ENCODE data around the gene SFI1.
"Not testable (repeated sequence)": the region's sequence is repeated elsewhere in the genome, so short reads cannot be mapped to it uniquely, and the experiment has no call there.

Gene SFI1

DNA sequence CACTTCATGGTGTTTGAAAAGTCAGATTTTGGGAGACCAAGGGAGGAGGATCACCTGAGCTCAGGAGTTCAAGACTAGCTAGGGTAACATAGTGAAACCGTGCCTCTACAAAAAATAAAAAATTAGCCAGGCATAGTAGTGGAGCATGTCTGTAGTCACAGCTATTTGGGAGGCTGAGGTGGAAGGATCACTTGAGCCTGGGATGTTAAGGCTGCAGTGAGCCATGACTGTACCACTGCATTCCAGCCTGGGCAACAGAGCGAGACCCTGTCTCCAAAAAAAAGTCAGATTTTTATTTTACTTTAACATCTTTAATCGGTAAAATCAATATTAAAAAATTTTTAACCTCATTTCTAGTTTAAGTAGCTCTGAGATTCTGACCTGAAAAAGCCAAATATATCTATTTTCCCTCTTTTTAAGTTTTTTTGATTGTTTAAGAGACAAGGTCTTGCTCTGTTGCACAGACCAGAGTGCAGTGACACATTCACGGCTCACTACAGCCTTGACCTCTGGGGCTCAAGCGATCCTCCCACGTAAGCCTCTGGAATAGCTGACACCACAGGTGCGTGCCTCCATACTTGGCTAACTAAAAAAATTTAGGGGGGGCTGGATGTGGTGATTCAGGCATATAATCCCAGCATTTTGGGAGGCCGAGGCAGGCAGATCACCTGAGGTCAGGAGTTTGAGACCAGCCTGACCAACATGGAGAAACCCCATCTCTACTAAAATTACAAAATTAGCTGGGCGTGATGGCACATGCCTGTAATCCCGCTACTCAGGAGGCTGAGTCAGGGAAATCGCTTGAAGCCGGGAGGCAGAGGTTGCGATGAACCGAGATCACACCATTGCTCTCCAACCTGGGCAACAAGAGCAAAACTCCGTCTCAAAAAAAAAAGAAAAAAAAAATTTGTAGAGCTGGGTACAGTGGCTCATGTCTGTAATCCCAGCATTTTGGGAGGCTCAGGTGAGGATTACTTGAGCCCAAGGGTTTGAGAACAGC is 48.4 kb downstream of the SFI1 start:
- DNase-seq, result no peak

GRCh38 chr22:31550871-31551370 is 54.6 kb downstream of the SFI1 start:
- no peak for DNase-seq

- peak; percentile 42 for DNase-seq
Measured at GRCh38 chr22:31556627-31557203, 60.4 kb downstream of the SFI1 start.

DNA sequence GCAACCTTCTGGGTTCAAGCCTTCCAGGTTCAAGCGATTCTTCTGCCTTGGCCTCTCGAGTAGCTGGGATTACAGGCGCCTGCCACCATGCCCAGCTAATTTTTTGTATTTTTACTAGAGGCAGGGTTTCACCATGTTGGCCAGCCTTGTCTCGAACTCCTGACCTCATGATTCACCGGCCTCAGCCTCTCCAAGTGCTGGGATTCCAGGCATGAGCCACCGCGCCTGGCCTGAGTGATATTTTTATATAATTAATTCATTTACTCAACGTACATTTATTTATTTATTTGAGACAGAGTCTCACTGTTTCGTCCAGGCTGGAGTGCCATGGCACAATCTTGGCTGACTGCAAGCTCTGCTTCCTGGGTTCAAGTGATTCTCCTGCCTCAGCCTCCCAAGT is 62.2 kb downstream of the SFI1 start:
- DNase-seq, result not testable (repeated sequence)

DNA sequence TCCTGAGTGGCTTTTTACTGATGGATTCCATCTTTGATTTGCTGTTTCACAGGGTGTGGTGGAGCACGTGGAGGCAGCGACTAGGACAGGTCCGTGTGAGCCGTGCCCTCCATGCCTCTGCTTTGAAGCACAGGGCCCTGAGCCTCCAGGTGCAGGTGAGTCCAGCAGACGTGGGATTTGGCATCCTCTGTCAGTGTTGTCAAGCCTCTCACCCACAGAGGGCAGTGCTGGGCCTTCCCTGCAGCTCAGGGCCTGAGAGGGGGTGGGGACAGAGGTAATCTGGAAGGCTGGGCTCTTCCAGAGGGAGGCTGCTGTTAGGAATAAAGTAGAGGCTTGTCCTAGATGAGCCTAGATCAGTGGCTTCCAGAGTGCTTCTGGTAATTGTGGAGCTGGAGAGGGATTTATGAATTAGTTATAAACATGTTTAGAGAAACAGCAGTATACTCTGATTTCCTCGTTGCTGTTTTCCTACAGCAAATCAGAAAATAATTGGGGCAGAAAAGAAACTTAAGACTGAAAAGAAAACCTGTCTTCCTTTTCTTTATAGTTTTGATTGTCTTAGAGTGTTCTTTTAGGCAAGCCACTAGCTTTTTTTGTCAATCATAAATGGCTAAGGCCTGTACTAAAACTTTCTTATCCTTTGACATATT is 65.0 kb downstream of the SFI1 start:
- peak; percentile 67 for DNase-seq

GRCh38 chr22:31561970-31562369 is 65.6 kb downstream of the SFI1 start:
- no peak for DNase-seq

GRCh38 chr22:31566484-31566883 is 70.1 kb downstream of the SFI1 start:
- no peak for DNase-seq

DNA sequence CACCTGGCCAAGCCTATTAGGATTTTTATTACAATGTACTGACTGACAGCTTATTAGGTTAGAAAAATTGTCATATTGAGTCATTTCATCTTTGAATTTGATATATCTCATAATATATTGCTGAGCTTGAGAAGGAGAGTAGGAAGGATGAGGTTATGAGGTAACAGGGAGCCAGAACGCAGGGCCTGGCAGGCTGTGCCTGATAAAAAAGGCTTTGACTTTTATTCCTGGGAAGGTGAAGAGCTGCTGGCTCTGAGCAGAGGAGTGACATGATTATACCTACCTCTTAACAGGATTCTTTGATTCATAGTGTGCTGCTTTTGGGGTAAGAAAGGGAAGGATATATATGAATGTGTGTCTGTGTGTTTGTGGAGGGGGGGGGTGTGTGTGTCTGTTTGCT is 70.9 kb downstream of the SFI1 start:
- no peak for DNase-seq

DNA sequence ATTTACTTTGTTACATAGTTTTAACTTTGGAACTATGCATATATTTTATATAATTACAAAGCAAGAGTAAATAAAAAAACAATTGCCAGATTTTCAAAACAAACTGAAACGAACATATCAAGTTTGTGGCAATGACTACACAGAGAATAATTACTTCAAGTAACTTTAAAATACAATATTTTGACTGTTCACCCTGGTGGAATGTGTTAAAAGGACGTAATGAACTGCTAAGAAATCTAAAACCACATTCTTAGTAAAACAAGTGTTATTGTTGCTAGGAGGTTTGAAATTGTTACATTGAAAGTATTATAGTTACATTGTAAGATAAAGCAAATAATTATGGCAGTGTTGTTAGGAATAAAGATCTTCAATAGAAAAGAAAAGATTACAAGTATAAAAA is 71.4 kb downstream of the SFI1 start:
- no peak for DNase-seq

- peak; percentile 64 for DNase-seq
Measured at GRCh38 chr22:31569126-31569525, 72.8 kb downstream of the SFI1 start.

DNA sequence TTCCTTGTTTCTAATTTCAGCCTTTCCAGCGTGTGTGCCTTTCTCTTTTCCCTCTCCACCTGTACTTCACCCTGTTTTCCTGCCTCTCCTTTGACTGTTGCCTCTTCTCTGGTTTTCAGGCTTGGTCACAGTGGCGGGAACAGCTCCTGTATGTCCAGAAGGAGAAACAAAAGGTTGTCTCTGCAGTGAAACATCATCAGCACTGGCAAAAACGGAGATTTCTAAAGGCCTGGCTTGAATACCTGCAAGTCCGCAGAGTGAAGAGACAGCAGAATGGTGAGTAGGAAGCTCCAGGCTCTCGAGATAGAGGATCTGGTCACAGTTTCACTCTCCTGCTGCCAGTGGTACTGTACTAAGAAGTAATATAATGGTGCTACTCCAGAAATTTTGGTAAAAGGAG is 76.6 kb downstream of the SFI1 start:
- DNase-seq, result no peak

DNA sequence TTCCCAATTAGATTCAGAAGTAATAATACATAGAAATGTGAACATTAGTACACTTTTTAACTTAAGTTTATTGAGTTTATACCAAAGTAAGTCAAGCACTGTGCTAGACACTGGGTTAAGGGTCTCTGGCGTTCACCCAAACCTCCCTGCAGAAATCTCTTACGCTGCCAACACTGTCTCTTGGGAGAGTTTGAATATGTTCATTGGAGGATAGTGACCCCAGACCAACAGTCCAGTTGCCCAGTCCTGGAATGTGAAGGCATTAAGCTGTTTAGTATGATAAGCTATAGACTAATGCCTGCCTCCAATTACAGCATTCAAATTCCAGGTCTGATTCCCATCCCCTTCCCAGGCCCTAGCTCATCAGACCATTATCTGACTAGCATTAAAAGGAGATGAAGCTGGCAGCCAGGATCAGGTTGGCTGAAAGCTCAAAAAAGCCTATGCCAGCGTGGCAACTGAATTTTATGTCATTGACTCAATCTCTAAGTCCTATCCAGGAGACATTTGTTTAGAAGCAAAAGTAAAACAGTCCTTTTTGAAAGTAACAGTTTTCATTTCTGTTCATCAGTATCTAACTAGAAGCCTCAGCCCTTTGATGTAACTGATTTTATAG is 77.8 kb downstream of the SFI1 start:
- no peak for DNase-seq

GRCh38 chr22:31575190-31575589 is 78.9 kb downstream of the SFI1 start:
- DNase-seq, result peak; percentile 34

GRCh38 chr22:31577711-31578110 is 81.4 kb downstream of the SFI1 start:
- DNase-seq, result no peak

DNA sequence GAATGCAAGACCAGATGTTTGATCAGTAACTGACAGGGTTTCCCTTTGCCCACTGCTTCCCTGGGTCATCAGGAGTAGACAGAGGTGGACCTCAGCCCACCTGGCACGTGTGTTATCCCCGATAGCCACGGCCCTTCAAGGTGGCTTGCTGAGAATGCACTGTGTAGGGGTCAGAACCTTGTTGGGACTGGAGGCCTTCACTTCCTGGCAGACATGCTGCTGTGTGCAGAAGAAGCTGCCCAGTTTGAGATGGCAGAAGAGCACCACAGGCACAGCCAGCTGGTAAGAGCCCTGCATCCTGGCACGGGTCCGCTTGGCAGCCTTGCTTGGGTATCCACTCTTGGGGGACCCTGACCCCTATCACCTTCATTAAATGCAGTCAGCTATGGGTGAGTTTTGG is 81.8 kb downstream of the SFI1 start:
- no peak for DNase-seq

- no peak for DNase-seq
Measured at GRCh38 chr22:31579835-31580242, 83.5 kb downstream of the SFI1 start.

GRCh38 chr22:31583861-31584485 is 87.6 kb downstream of the SFI1 start:
- DNase-seq, result no peak

DNA sequence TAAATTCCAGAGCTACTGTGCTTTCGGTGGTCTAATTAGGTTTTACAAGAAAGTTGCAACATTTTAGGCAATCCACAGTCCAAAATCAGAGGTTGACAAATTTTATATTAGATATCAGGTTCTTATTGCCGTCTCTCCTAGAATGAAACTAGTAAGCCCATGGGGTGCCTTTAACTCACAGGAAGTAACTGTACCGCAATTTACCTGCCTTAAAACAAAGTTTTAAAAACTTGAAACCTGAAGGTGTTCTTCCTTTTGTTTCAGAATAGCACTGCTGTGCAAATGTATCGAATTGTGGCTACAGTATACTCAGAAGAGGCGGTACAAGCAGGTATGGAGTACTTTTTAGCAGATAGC is 88.4 kb downstream of the SFI1 start:
- no peak for DNase-seq

- peak; percentile 85 for DNase-seq
Measured at GRCh38 chr22:31585161-31585859, 89.0 kb downstream of the SFI1 start.

DNA sequence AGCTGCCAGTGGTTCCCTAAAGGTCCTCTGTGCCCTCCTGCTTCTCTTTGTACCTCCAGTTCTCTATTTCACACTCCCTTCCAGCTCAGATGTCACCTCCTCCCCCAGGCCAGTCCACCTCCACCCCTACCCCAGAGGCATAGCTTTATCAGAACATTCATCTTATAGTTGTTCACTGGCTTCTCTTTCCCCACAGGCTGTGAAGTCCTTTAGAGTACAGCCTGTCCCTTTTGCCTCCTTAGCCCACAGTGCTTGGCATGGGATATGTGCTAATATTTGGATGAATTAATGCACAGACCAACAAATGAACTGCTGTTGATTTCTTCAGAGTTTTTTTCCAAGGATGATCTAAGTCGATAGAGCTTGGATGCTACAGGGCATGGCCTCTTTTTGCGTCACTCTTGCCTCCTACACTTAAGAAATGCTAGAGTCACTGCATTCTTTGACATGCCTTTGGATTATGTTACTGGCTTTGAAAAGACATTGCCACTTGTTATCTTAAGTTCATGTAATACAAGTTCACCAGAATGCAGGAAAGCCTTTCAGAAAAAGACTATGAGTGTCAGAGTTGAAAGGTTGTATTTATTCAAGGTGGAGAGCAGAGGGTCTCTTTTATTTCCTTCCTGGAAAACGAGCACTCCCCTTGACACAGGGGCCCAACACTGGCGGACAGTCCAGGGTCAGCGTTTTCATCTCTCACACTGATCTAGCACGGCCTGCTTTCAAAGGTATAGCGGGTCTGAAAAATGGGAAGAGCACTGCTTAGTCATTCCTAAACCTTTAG is 90.0 kb downstream of the SFI1 start:
- DNase-seq, result peak; percentile 77

DNA sequence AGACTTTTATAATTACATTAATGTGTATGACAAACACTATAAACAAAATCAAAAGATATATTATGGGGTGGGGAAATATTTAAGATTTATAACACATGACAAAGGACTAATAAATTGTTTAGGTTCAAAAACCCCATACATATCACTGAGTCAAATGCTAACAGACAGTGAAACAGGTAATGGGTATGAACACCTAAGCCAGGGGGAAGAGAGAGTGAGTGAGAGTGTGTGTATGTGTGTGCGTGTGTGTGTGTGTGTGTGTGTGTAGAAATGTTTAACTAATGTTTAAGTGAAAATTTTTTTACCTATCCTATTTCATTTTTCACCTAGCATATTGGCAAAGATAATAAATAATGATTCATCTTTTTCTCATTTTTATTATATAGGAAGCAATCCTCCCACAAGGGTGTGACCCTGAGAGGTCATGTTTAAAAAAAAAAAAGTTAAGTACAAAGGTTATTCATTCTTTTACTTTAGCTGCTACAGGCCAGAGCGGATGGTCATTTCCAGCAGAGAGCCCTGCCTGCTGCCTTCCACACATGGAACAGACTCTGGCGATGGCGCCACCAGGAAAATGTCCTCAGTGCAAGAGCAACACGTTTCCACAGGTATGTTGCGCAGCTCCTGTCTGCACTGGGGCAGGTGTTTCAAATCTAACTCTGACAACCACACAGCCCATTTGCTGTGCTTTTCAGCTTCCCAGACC is 92.8 kb downstream of the SFI1 start:
- no peak for DNase-seq
